HG02885 (cell line): ENCODE data around the gene UGT1A7.

ENCODE experiments used
- ATAC-seq: cut with Tn5 transposase; IDR thresholded peaks from one replicate; pipeline ENCODE4 v1.9.1; 2021; ENCODE audit warnings: mild to moderate bottlenecking; ENCODE audit not compliant: unreplicated experiment, poor library complexity

Gene UGT1A7

GRCh38 chr2:233814056-233814835 lies 132.5 kb downstream of the UGT1A7 start:
- no peak for ATAC-seq

GRCh38 chr2:233815861-233816260 lies 134.2 kb downstream of the UGT1A7 start:
- no peak for ATAC-seq

GRCh38 chr2:233816334-233816733 lies 134.6 kb downstream of the UGT1A7 start:
- ATAC-seq: no peak

GRCh38 chr2:233816771-233817170 lies 135.1 kb downstream of the UGT1A7 start:
- ATAC-seq: no peak

GRCh38 chr2:233817361-233817911 lies 135.7 kb downstream of the UGT1A7 start:
- no peak for ATAC-seq

- ATAC-seq: no peak
Measured at GRCh38 chr2:233817995-233818638, 136.4 kb downstream of the UGT1A7 start.

DNA sequence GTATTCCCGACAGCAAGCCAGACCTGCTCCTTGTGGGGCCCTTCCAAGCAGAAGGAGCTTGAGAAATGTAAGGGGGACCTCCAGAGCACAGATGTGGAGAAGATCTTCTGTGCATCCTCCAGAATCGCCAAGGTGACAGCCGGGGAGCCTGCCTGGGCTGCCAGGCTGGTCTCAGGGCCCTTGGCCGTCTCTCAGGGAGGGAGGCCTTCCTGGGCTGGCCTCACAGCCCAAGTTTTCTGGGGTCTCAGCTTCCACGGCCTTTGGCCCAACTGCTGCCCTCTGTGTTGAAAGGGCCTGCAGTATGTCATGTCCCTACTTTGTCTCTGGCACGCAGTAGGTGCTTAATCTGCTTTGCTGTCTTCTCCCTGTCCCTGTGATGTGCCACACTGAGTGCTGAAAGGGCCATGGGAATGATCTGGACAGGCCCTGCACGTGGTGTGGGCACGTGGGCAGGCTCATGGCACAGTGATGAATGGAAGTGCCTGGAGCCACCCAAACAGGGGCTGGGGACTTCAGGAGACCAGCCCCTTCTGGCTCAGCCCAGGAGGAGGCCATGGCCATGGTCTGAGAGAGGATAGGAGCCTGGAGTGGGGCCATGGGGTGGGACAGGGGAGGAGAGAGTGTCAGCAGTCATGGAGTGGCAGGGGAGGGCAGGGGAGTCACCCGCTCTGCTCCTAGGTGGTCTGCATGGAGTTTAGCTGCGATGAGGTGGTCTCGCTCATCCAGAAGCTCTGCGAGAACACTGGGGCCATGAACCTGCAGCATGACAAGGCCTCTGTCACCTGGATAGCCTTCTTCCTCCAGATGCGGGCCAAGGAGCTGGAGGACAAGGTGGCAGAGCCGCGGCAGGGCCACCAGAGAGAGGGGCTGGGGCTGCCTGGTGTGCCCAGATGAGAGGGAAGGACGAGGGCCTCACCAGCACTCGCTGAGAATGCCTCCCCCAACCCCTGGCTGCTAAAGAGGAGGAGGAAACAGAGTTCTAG lies 137.2 kb downstream of the UGT1A7 start:
- ATAC-seq: no peak

DNA sequence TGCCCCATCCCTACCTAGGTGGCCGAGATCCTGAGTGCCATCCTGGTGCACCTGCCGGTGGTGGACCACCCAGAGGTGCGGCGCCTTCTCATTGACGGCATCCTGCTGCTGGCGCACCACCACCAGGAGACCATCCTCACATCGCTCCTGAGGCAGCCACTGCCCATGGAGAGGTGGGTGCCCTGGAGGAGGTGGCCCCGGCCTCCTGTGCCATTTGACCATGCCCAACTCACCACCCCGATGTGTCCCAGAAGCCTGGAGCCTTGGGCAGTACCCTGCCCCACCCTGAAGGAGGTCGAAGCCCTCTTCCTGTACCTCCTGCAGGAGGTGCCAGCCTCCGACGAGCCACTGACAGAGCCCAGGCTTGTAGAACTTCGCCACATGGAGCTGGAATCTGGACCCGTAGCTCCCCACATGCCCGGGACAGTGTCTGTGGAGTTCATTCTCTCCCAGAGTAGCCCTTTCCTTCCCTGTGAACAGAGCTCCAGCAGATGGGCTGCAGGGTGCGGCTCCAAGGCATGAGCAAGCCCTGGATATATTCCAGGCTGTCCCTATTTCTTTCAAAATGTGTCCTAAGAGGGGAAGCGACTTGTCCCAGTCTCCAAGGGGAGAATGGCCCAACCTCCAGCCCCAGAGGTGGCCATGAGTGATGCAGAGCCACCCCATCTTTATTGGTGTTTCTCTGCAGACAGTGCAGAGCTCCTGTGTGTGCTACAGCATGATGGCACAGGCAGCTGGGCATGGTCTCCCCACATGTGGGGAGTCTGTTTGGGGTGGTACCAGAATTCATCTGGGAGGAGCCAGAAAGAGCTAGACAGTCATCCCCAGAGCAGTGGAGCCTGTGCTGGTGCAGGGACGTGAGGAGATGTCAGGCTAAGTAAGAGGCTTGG lies 138.4 kb downstream of the UGT1A7 start:
- no peak for ATAC-seq

- no peak for ATAC-seq
Measured at GRCh38 chr2:233820774-233821105, 139.0 kb downstream of the UGT1A7 start.

- ATAC-seq: no peak
Measured at GRCh38 chr2:233821196-233821595, 139.5 kb downstream of the UGT1A7 start.

DNA sequence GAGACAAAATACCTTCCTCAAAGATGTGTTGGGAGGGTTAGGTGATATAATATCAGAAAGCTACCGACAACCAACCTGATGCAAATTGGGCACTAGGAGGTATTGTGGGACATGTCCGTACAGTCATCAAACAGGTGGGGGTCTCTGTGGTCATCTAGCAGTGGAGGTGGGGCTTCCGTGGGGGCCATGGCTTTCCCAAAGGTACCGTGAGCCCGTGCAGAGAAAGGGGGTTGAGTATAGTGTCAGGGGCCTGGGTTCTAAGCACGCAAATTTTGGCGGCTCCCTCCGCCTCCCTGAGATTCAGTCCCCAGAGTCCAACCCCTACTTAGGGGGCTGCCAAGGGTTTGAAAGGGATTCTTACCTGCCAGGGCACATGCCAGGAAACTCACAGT lies 140.0 kb downstream of the UGT1A7 start:
- ATAC-seq: no peak

DNA sequence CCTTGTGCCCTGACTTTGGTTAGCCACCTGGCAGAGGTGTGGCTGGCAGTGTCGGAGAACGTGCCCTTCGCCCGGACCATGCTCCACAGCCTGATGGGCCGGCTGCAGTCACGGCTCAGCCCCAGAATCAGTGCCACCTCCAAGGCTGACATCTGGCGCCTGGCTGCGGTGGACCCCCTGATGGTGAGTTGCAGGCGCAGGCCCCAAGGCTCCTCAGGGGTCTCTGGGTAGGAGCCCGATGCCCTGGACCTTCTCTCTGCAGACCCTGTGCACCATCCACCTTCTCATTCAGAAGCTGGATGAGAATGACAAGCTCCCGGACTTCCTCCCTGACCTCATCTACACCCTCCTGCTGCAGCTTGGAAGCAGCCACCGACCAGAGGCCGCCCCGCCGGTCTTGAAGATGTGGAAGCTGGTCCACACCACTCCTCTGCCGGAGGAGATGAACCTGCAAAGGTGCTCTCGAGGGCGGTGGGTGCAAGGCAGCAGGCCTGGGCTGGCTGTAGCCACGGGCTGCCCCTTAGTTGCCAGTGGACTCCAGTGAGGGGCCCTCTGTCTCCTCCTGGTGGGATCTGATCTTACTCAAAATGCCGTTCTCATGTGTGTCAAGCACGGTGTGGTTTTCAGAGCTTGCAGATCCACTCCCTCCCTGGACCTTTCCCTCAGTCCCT lies 140.5 kb downstream of the UGT1A7 start:
- no peak for ATAC-seq
